Mucosa of descending colon (tissue), 3 donors: ENCODE measurements around the gene SBSN. TPM values are rescaled to one million over a fixed set of nuclear protein-coding genes. Genes with fewer than 3 reads are reported as not detected.

Experiments
- ATAC-seq: fragments of 200-7000 bp; cut with Tn5 transposase; one replicate; pipeline ENCODE4 v1.9.1; 2020; ENCODE audit warnings: mild to moderate bottlenecking, moderate library complexity
- DNase-seq, 3 donors: peaks; one replicate each; pipeline ENCODE4 v3.0.0-alpha.2; 2020
- H3K36me3 ChIP-seq: fragments of 200-600 bp; one replicate; pipeline ENCODE4 v1.8.0; 2021; ENCODE audit warnings: low read depth, mild to moderate bottlenecking
- H3K4me1 ChIP-seq: fragments of 200-600 bp; one replicate; pipeline ENCODE4 v1.8.0; 2021; ENCODE audit warnings: low read depth, mild to moderate bottlenecking
- H3K4me3 ChIP-seq: fragments of 200-600 bp; one replicate; pipeline ENCODE4 v1.8.0; 2021; ENCODE audit warnings: mild to moderate bottlenecking
- H3K9me3 ChIP-seq: fragments of 200-600 bp; one replicate; pipeline ENCODE4 v1.8.0; 2021; ENCODE audit warnings: mild to moderate bottlenecking
- intact Hi-C, 2 donors: fragments of 100-400 bp; cut with DNase I in 1 of 2; cut with micrococcal nuclease in 1 of 2; formaldehyde crosslinking; loops; one replicate each; pipeline versions ENCODE4 v1.11.0 to v1.11.1; 2022; cut with DNase I, micrococcal nuclease
- total RNA-seq, 3 donors: library from RNA; stranded (reverse); fragmentation: NEBNext Ultra II Directional in 2 of 3; extraction: Animal tissue kit (Norgen Biotek cat#: 25700) in 2 of 3; gene quantifications; one replicate each; pipeline versions ENCODE4 v1.2.1 to v1.2.4, GENCODE V29; 2021 to 2023
- TF ChIP-seq, protein P1 (sequence below): fragments of 200-600 bp; IDR thresholded peaks from one replicate; pipeline ENCODE4 v1.8.0; 2022; ENCODE audit warnings: antibody characterized with exemption, mild to moderate bottlenecking
- donor health status: DM: no; HTN: no; CAD: no; lungs with moderate emphysema.
- donor health status: DM: no; HTN: no; CAD: no.
- donor health status: DM: no; HTN: yes; CAD: no.

Gene SBSN
- total RNA-seq, 3 donors from 2014 or later: not detected

DNA sequence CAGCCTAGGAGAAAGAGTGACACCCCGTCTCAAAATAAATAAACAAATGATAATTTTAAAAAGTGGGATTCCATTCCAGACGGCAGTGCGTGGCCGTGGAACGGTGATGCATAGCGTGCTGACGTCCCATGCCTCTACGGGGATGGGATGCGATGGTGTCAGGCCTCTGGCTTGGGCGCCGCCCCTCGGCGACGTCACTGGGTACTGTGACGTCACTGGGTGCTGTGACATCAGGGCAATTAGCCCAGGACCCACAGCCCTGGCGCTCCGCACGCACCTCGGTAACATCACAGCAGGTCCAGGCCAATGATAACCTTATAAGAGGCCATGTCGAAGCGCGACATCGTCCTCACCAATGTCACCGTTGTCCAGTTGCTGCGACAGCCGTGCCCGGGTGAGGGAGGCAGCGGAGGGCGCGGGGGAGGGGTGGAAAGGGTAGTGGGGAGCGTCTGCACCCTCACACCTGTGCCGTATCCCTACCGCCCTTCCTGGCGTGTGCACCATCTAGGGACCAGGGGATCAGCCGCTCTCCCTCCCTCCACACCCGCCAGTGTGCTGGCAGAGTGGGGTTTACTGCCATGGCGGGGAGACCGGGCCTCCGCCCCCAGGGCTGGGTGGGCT lies 5.2 kb upstream of the SBSN start, which contains the start of gene GAPDHS:
GAPDHS (plus strand) TSS at position 256 of the 621 bp plus-strand sequence; CDS start at position 328, 72 bp downstream.
- TF ChIP-seq, protein P1, sequence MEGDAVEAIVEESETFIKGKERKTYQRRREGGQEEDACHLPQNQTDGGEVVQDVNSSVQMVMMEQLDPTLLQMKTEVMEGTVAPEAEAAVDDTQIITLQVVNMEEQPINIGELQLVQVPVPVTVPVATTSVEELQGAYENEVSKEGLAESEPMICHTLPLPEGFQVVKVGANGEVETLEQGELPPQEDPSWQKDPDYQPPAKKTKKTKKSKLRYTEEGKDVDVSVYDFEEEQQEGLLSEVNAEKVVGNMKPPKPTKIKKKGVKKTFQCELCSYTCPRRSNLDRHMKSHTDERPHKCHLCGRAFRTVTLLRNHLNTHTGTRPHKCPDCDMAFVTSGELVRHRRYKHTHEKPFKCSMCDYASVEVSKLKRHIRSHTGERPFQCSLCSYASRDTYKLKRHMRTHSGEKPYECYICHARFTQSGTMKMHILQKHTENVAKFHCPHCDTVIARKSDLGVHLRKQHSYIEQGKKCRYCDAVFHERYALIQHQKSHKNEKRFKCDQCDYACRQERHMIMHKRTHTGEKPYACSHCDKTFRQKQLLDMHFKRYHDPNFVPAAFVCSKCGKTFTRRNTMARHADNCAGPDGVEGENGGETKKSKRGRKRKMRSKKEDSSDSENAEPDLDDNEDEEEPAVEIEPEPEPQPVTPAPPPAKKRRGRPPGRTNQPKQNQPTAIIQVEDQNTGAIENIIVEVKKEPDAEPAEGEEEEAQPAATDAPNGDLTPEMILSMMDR: no peak
- DNase-seq: no peak
- intact Hi-C loops: no loop called here

DNA sequence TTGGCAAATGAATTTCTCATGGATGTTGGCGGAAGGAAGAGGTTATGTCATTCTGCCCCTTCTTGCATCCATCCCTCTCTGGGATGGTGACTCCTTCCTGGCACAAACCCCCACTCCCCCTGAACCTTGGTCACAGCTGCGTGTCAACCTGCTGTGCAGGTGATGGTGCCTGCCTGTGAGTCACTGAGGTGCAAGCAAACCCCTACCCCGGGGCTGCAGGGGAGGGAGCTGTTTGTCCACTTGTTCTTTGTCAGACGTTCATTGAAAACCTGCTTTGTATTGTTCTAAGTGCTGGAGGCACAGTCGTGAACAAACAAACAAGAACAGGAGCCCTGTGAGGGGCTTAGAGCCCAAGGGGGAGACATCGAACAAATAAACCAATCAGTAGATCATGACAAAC lies 3.2 kb upstream of the SBSN start:
- DNase-seq: no peak
- Histone ChIP-seq H3K4me3 (no peak overlapping the region), H3K36me3 (no peaks in the 10 kb centered on the region), H3K4me1 (peaks cover 3% of the 10 kb centered on the region), H3K9me3 (no peaks in the 10 kb centered on the region)
- ATAC-seq: no peak
- intact Hi-C loops: no loop called here
- TF ChIP-seq, protein P1: no peak

More for the DNA sequence above, 5.2 kb upstream of the SBSN start, which contains the start of gene GAPDHS:
- Histone ChIP-seq H3K4me3 (no peak within 1 kb of the TSS), H3K36me3 (no peaks in the 10 kb centered on the region), H3K4me1 (peaks cover 3% of the 10 kb centered on the region), H3K9me3 (no peaks in the 10 kb centered on the region)
- ATAC-seq: peak; percentile 7

DNA sequence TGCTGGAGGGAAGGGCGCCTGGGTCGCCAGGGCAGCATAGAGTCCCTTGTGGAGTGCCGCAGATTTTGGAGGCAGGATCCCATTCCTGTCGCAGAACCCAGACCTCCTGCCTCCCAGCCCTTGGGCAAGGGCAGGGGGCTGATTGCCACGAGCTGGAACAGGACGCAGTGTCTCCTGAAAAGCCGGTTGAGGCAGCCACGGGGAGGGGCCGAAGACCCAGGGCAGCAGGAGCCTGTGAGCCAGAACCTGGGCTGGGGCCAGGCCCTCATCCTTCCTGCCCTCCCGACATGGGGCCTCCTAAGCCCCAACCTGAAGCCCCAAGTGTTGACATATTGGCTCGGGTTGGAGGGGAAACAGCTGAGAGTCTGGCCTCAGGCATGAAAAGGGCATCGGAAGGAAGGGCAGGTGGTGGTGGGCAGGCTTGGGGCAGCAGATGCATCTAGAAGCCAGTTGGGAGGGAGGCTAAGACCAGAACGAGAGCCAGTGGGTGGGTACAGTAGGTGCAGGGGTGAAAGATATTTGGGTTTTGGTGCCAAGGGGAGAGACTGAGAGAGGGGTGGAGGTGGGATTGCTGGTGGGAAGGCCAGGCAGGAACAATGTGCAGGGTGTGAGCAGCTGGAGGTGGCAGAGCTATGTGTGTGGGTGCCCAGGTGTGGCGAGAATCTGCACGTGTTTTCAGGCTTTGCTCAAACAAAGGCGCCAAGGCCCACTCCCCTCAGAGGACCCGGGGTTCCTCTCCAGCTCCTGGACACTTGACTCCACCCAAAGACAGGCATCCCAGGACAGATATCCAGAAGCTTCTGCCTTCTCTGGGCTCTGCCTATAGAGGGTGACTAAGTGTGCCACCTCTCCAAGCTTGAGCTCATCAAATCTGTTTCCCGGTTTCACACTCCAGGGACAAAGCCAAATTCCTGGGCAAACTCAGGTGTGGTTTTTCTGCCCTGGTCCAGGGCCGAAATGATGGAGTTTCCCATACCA lies 1.4 kb upstream of the SBSN start:
- intact Hi-C loops: no loop called here
- Histone ChIP-seq H3K4me3 (no peak overlapping the region), H3K4me1 (peaks cover 3% of the 10 kb centered on the region), H3K9me3 (no peaks in the 10 kb centered on the region), H3K36me3 (no peaks in the 10 kb centered on the region)
- TF ChIP-seq, protein P1: no peak
- ATAC-seq: no peak
- DNase-seq: no peak

DNA sequence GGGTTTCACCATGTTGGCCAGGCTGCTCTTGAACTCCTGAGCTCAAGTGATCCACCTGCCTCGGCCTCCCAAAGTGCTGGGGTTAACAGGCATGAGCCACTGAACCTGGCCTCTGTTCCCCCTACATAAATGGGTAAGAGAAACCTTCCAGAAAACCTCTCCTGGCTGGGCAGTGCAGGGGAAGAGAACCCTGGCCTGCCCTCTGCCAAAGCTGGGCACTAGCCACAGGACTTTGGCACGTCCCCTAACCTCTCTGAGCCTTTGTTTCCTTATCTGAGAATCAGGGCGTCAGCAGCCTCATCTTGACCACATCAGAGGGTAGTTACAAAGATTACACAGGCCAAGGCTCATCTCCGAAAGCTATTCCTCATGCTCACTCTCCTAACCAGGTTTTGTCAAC lies 2.2 kb downstream of the SBSN start:
- DNase-seq (no peak), ATAC-seq (no peak)
- Histone ChIP-seq H3K4me1 (no peaks in the 10 kb centered on the region), H3K9me3 (no peaks in the 10 kb centered on the region), H3K4me3 (no peak overlapping the region), H3K36me3 (no peaks in the 10 kb centered on the region)
- TF ChIP-seq, protein P1: no peak
- intact Hi-C loops: no loop called here

DNA sequence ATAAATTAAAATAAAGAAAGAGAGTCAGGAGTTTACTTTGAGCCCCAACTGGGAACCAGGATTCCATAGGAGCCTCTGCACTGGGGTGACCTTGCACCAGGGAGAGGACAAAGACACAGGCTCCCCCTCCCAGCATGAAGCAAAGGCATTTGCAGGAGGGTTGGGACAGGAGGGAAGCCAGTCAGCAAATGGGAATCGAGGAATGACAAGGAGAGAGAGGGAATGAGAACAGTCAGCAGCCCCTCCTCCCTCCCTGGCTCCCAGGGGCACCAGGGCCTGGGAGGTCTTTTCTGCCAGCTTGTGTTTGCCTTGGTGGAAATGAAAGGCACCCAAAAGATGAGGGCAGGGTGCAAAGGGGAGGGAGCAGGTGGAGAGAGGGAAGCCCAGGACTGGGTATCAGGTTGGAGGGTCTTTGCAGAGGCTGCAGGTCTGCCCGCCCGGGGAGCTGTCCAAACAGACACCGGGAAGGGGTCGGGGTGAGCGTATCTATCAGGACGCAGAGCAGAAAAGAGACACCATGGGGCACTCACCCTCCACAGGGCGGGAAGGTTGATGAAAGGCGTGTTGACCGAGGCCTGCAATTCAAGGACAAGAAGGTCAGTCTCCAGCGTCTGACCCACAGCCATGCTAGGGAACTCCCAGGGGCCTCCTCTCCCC lies 3.8 kb downstream of the SBSN start:
- Histone ChIP-seq H3K9me3 (no peaks in the 10 kb centered on the region), H3K4me3 (no peak overlapping the region), H3K4me1 (no peaks in the 10 kb centered on the region), H3K36me3 (no peaks in the 10 kb centered on the region)
- no peak for DNase-seq
- intact Hi-C loops: no loop called here
- TF ChIP-seq, protein P1: no peak
- ATAC-seq: no peak
